Right kidney (tissue), 1 donor: Measurements from ENCODE around the gene MAGEB17.

Experiments
- DNase-seq: peaks from one replicate; pipeline ENCODE4 v3.0.0-alpha.2; 2016

The MAGEB17 gene

GRCh38 chrX:16210061-16210460 is 42.8 kb downstream of the MAGEB17 start:
- DNase-seq = no peak

- no peak for DNase-seq
Observed at GRCh38 chrX:16212024-16212423, 44.7 kb downstream of the MAGEB17 start.

- no peak for DNase-seq
Observed at GRCh38 chrX:16212436-16212835, 45.2 kb downstream of the MAGEB17 start.

DNA sequence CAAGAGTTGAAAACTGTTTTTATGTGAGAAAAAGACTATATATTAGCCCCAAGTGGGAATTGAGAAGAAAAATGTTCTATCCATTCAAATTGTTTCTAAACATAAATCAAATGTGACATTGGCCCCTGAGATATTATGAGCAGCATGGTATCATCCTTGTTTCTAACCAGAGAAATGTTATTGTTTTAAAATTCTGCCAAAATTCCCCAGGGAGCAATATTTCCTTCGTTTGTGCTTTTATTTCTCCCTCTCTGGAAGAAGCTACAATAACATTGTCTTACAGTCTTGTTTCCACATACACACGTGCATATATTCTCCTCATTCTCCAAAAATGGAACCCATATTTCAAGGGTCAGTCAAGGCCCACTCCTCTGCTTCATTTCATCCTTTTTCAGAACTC is 46.7 kb downstream of the MAGEB17 start:
- DNase-seq = no peak

DNA sequence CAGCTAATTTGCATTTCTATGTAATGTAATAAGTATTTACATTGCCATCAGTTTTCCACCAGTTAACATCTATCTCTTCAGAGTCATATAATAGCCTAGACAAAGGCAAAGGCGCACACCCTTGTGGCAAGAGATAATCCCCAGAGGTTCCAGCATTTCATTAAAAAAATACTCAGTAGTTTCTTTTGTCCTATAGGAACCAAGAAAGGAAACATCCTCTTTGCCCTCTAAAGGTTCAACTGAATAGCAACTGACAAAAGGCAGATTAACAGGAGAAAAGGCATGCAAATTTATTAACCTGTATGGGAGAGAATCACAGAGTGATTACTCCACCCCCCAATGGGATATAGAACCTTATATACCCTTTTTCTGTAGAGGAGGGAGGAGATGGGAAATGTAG is 48.4 kb downstream of the MAGEB17 start:
- DNase-seq = no peak
